ENCODE results near the gene OR5B21.

OR5B21 gene

GRCh38 chr11:58508005-58508404 is at the start of gene OR5B21:
Gene OR5B21 (minus strand): TSS chr11:58508105. CDS start chr11:58508105, 0 bp downstream.
- no peak for DNase-seq

GRCh38 chr11:58549644-58550043 is 41.7 kb upstream of the OR5B21 start:
- no peak for DNase-seq

GRCh38 chr11:58546841-58547240 is 38.9 kb upstream of the OR5B21 start:
- no peak for DNase-seq

GRCh38 chr11:58531865-58532341 is 24.0 kb upstream of the OR5B21 start:
- DNase-seq = no peak

- DNase-seq = peak; percentile 53
Observed at GRCh38 chr11:58530236-58530635, 22.3 kb upstream of the OR5B21 start.

GRCh38 chr11:58527429-58527828 is 19.5 kb upstream of the OR5B21 start:
- DNase-seq = no peak

- DNase-seq = no peak
Observed at GRCh38 chr11:58526721-58527120, 18.8 kb upstream of the OR5B21 start.

- DNase-seq = peak; percentile 75
Observed at GRCh38 chr11:58525037-58525614, 17.2 kb upstream of the OR5B21 start.

- DNase-seq = peak; percentile 78
Observed at GRCh38 chr11:58524232-58525036, 16.5 kb upstream of the OR5B21 start.

- peak; percentile 33 for DNase-seq
Observed at GRCh38 chr11:58513747-58514367, 6.0 kb upstream of the OR5B21 start.

- DNase-seq = no peak
Observed at GRCh38 chr11:58511636-58512035, 3.7 kb upstream of the OR5B21 start.

- DNase-seq = no peak
Observed at GRCh38 chr11:58509748-58510147, 1.8 kb upstream of the OR5B21 start.

- DNase-seq = no peak
Observed at GRCh38 chr11:58508814-58509213, 909 bp upstream of the OR5B21 start.

GRCh38 chr11:58507355-58507754 is 550 bp downstream of the OR5B21 start:
- DNase-seq = no peak

GRCh38 chr11:58506935-58507334 is 970 bp downstream of the OR5B21 start:
- DNase-seq = no peak

GRCh38 chr11:58505849-58506248 is 2.1 kb downstream of the OR5B21 start:
- no peak for DNase-seq

- no peak for DNase-seq
Observed at GRCh38 chr11:58504232-58504631, 3.7 kb downstream of the OR5B21 start.

- DNase-seq = no peak
Observed at GRCh38 chr11:58503361-58503856, 4.5 kb downstream of the OR5B21 start.

GRCh38 chr11:58502004-58502403 is 5.9 kb downstream of the OR5B21 start:
- DNase-seq = no peak

- peak; percentile 22 for DNase-seq
Observed at GRCh38 chr11:58498464-58498863, 9.4 kb downstream of the OR5B21 start.

GRCh38 chr11:58497951-58498350 is 10.0 kb downstream of the OR5B21 start:
- no peak for DNase-seq

- no peak for DNase-seq
Observed at GRCh38 chr11:58495906-58496305, 12.0 kb downstream of the OR5B21 start.

- no peak for DNase-seq
Observed at GRCh38 chr11:58494101-58494500, 13.8 kb downstream of the OR5B21 start.

GRCh38 chr11:58493676-58494075 is 14.2 kb downstream of the OR5B21 start:
- DNase-seq = no peak

All from CD4-positive, alpha-beta T cell treated with Interleukin-17A for 1 hour (primary cell).